Measurements from ENCODE around the gene ANTXR2.

- TF ChIP-seq, protein P1, sequence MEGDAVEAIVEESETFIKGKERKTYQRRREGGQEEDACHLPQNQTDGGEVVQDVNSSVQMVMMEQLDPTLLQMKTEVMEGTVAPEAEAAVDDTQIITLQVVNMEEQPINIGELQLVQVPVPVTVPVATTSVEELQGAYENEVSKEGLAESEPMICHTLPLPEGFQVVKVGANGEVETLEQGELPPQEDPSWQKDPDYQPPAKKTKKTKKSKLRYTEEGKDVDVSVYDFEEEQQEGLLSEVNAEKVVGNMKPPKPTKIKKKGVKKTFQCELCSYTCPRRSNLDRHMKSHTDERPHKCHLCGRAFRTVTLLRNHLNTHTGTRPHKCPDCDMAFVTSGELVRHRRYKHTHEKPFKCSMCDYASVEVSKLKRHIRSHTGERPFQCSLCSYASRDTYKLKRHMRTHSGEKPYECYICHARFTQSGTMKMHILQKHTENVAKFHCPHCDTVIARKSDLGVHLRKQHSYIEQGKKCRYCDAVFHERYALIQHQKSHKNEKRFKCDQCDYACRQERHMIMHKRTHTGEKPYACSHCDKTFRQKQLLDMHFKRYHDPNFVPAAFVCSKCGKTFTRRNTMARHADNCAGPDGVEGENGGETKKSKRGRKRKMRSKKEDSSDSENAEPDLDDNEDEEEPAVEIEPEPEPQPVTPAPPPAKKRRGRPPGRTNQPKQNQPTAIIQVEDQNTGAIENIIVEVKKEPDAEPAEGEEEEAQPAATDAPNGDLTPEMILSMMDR (IDR thresholded peaks at IDR 0.05), result no peak
- TF ChIP-seq ZFX (IDR thresholded peaks at IDR 0.05; ENCODE audit: borderline replicate concordance), result no peak
Measured at GRCh38 chr4:80053140-80053910, 19.7 kb downstream of the ANTXR2 start.

Data from 22Rv1 (cell line).